Mucosa of descending colon (tissue), 3 donors: ENCODE measurements around the gene ITGB6. TPM values are rescaled to one million over a fixed set of nuclear protein-coding genes. Genes with fewer than 3 reads are reported as not detected.

Experiments
- ATAC-seq: fragments of 200-7000 bp; cut with Tn5 transposase; one replicate; pipeline ENCODE4 v1.9.1; 2020; ENCODE audit warnings: mild to moderate bottlenecking, moderate library complexity
- DNase-seq, 3 donors: peaks; one replicate each; pipeline ENCODE4 v3.0.0-alpha.2; 2020
- H3K36me3 ChIP-seq: fragments of 200-600 bp; one replicate; pipeline ENCODE4 v1.8.0; 2021; ENCODE audit warnings: low read depth, mild to moderate bottlenecking
- H3K4me1 ChIP-seq: fragments of 200-600 bp; one replicate; pipeline ENCODE4 v1.8.0; 2021; ENCODE audit warnings: low read depth, mild to moderate bottlenecking
- H3K4me3 ChIP-seq: fragments of 200-600 bp; one replicate; pipeline ENCODE4 v1.8.0; 2021; ENCODE audit warnings: mild to moderate bottlenecking
- H3K9me3 ChIP-seq: fragments of 200-600 bp; one replicate; pipeline ENCODE4 v1.8.0; 2021; ENCODE audit warnings: mild to moderate bottlenecking
- CTCF ChIP-seq: fragments of 200-600 bp; IDR thresholded peaks from one replicate; pipeline ENCODE4 v1.8.0; 2022; ENCODE audit warnings: antibody characterized with exemption, mild to moderate bottlenecking
- intact Hi-C, 2 donors: fragments of 100-400 bp; cut with DNase I in 1 of 2; cut with micrococcal nuclease in 1 of 2; formaldehyde crosslinking; loops; one replicate each; pipeline versions ENCODE4 v1.11.0 to v1.11.1; 2022; cut with DNase I, micrococcal nuclease
- total RNA-seq, 3 donors: library from RNA; stranded (reverse); fragmentation: NEBNext Ultra II Directional in 2 of 3; extraction: Animal tissue kit (Norgen Biotek cat#: 25700) in 2 of 3; gene quantifications; one replicate each; pipeline versions ENCODE4 v1.2.1 to v1.2.4, GENCODE V29; 2021 to 2023
- donor health status: DM: no; HTN: no; CAD: no; lungs with moderate emphysema.
- donor health status: DM: no; HTN: no; CAD: no.
- donor health status: DM: no; HTN: yes; CAD: no.

ITGB6 gene
- total RNA-seq, 3 donors from 2014 or later = 9.0 to 35.7 (median 16.2) TPM

GRCh38 chr2:160224507-160224906 lies 24.4 kb upstream of the ITGB6 start:
- Histone ChIP-seq H3K9me3 (no peaks in the 10 kb centered on the region), H3K36me3 (no peaks in the 10 kb centered on the region), H3K4me3 (no peak overlapping the region), H3K4me1 (peaks cover 30% of the 10 kb centered on the region)
- TF ChIP-seq CTCF = no peak
- no peak for ATAC-seq
- no peak for DNase-seq
- intact Hi-C loops = no loop called here

- H3K9me3 ChIP-seq = no peaks in the 10 kb centered on the region
- ATAC-seq = peak; percentile 38
- intact Hi-C loops = no loop called here
- H3K4me3 ChIP-seq = no peak overlapping the region
- no peaks in the 10 kb centered on the region for H3K36me3 ChIP-seq
- H3K4me1 ChIP-seq = peaks cover 30% of the 10 kb centered on the region
- no peak for DNase-seq
- no peak for TF ChIP-seq CTCF
These were observed 24.0 kb upstream of the ITGB6 start for GRCh38 chr2:160224060-160224459.

- Histone ChIP-seq H3K36me3 (no peaks in the 10 kb centered on the region), H3K9me3 (no peaks in the 10 kb centered on the region), H3K4me3 (no peak overlapping the region), H3K4me1 (peaks cover 30% of the 10 kb centered on the region)
- intact Hi-C loops = no loop called here
- ATAC-seq (no peak), DNase-seq (no peak)
- TF ChIP-seq CTCF = no peak
These were observed 23.5 kb upstream of the ITGB6 start for GRCh38 chr2:160223560-160223959.

GRCh38 chr2:160222546-160223283 lies 22.6 kb upstream of the ITGB6 start:
- no peak overlapping the region for H3K4me3 ChIP-seq
- no peaks in the 10 kb centered on the region for H3K36me3 ChIP-seq
- TF ChIP-seq CTCF = no peak
- H3K9me3 ChIP-seq = no peaks in the 10 kb centered on the region
- H3K4me1 ChIP-seq = peaks cover 30% of the 10 kb centered on the region
- intact Hi-C loops = no loop called here
- ATAC-seq (peak; percentile 19), DNase-seq (no peak)

GRCh38 chr2:160221391-160222276 lies 21.6 kb upstream of the ITGB6 start:
- intact Hi-C loops = no loop called here
- no peak overlapping the region for H3K4me3 ChIP-seq
- no peaks in the 10 kb centered on the region for H3K36me3 ChIP-seq
- no peaks in the 10 kb centered on the region for H3K9me3 ChIP-seq
- peaks cover 30% of the 10 kb centered on the region for H3K4me1 ChIP-seq
- peak; percentile 84 to 88 (median 87) for DNase-seq
- ATAC-seq = peak; percentile 96
- TF ChIP-seq CTCF = no peak
